OCI-LY3 (cell line): Measurements from ENCODE around the gene SDK1.

ENCODE experiments used
- H2AFZ ChIP-seq: fragments of 200-600, 300-600 bp; shearing (Covaris generic); 2 replicates; pipeline ENCODE4 v1.6.0; 2014; ENCODE audit warnings: antibody characterized with exemption, low read depth, low read length
- H3K27ac ChIP-seq: fragments of 200-600, 300-600 bp; sonication (generic); 2 replicates; pipeline ENCODE4 v1.5.1; 2014; ENCODE audit warnings: mild to moderate bottlenecking, low read length, moderate library complexity, mixed read lengths
- H3K27me3 ChIP-seq: fragments of 200-600, 300-600 bp; sonication (generic); 2 replicates; pipeline ENCODE4 v1.6.1; 2014; ENCODE audit warnings: low read depth, low read length, mixed read lengths
- H3K36me3 ChIP-seq: fragments of 200-600, 300-600 bp; sonication (generic); replicated peaks from 2 replicates; pipeline ENCODE3; 2014; ENCODE audit warnings: low read depth, low read length, mixed read lengths
- H3K4me1 ChIP-seq: fragments of 300-600, 200-600 bp; sonication (generic); 2 replicates; pipeline ENCODE4 v1.6.1; 2014; ENCODE audit warnings: low read length, mixed read lengths
- H3K4me2 ChIP-seq: fragments of 200-600, 300-600 bp; sonication (generic); 2 replicates; pipeline ENCODE4 v1.6.1; 2014; ENCODE audit warnings: low read length, mixed read lengths
- H3K4me3 ChIP-seq: fragments of 300-600, 200-600 bp; sonication (generic); 2 replicates; pipeline ENCODE4 v1.5.1; 2014; ENCODE audit warnings: antibody characterized with exemption, mild to moderate bottlenecking, low read length, moderate library complexity
- H3K79me2 ChIP-seq: fragments of 300-600, 200-600 bp; shearing (Covaris generic); 2 replicates; pipeline ENCODE4 v1.6.1; 2014; ENCODE audit warnings: mild to moderate bottlenecking, low read length, mixed read lengths
- H3K9ac ChIP-seq: fragments of 300-600, 200-600 bp; shearing (Covaris generic); 2 replicates; pipeline ENCODE4 v1.6.0; 2014; ENCODE audit warnings: mild to moderate bottlenecking, low read length, moderate library complexity
- H3K9me3 ChIP-seq: fragments of 200-600, 300-600 bp; shearing (Covaris generic); 2 replicates; pipeline ENCODE4 v1.6.1; 2014; ENCODE audit warnings: low read length, mixed read lengths; ENCODE audit not compliant: insufficient read depth
- H4K20me1 ChIP-seq: fragments of 200-600, 300-600 bp; sonication (generic); 2 replicates; pipeline ENCODE4 v1.6.1; 2016; ENCODE audit warnings: low read length, mixed read lengths; ENCODE audit not compliant: insufficient read depth
- EZH2phosphoT487 ChIP-seq: fragments of 200-600 bp; shearing (Covaris generic); IDR thresholded peaks from 2 replicates; pipeline ENCODE4 v1.6.1; 2018; ENCODE audit warnings: antibody characterized with exemption, mixed run types, low read depth
- TF ChIP-seq, protein P1 (sequence below): fragments of 200-600, 300-600 bp; sonication (generic); IDR thresholded peaks from 2 replicates; pipeline ENCODE4 v1.5.1; 2014; ENCODE audit warnings: antibody characterized with exemption, low read length, low read depth

SDK1 gene

DNA sequence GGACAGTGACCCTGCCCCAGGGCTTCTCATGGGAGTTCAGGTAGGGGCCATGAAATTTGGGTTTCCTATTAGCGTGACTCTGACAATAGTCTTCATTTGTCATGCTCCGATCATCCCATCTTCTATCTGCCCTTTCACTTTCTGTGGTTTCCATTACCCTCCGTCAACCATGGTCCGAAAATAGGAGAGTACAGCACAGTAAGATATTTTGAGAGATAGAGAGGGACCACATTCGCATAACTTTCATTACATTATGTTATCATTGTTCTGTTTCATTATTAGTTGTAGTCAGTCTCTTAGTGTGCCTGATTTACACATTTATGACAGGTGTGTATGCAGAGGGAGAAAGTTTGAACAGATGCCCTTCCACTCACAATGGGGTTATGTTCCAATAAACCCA is 649.2 kb downstream of the SDK1 start:
- Histone ChIP-seq H3K4me1 (no peaks in the 10 kb centered on the region), H3K4me3 (no peak overlapping the region), H3K79me2 (no peaks in the 10 kb centered on the region), H3K36me3 (no peaks in the 10 kb centered on the region), H2AFZ (no peak overlapping the region), H3K9ac (no peak overlapping the region), H3K27ac (no peak overlapping the region), H3K4me2 (no peak overlapping the region), H3K27me3 (no peaks in the 10 kb centered on the region), H4K20me1 (no peaks in the 10 kb centered on the region), H3K9me3 (no peaks in the 10 kb centered on the region)
- TF ChIP-seq, protein P1, sequence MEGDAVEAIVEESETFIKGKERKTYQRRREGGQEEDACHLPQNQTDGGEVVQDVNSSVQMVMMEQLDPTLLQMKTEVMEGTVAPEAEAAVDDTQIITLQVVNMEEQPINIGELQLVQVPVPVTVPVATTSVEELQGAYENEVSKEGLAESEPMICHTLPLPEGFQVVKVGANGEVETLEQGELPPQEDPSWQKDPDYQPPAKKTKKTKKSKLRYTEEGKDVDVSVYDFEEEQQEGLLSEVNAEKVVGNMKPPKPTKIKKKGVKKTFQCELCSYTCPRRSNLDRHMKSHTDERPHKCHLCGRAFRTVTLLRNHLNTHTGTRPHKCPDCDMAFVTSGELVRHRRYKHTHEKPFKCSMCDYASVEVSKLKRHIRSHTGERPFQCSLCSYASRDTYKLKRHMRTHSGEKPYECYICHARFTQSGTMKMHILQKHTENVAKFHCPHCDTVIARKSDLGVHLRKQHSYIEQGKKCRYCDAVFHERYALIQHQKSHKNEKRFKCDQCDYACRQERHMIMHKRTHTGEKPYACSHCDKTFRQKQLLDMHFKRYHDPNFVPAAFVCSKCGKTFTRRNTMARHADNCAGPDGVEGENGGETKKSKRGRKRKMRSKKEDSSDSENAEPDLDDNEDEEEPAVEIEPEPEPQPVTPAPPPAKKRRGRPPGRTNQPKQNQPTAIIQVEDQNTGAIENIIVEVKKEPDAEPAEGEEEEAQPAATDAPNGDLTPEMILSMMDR = no peak
- TF ChIP-seq EZH2phosphoT487 = no peak

DNA sequence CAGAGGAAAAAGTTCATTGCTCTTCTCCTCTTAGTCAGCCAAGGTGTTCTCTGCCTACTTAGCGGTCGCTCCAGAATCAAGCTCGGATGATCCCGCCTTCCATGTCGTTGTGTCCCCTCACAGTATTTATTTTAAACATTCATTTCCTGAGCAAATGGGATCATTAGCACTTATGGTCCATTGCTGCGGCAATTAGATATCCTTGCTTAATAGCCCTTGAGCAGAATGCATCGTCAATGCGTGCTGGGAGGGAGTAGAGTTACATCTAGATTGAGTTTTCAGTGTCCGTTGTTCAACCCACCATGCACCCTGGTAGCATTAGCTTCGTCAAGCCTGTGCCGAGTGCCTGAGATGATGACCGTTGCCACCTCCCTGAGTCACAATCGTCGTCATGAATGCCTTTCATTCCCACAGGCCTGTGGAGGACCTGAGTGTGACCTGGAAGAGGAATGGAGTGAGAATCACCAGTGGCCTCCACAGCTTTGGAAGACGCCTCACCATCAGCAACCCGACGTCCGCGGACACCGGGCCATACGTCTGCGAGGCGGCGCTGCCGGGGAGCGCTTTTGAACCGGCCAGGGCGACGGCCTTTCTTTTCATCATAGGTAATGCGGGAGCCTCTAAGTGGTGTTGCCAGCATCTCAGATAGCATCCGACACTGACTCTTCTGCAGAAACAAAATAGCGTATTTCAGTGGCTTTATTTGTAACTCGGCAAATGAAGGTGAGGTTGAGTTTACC is 650.4 kb downstream of the SDK1 start:
- Histone ChIP-seq H3K4me2 (no peak overlapping the region), H3K36me3 (no peaks in the 10 kb centered on the region), H3K9ac (no peak overlapping the region), H3K9me3 (no peaks in the 10 kb centered on the region), H3K4me3 (no peak overlapping the region), H3K4me1 (peaks cover 4% of the 10 kb centered on the region; the same call in 1 of the 2 replicates), H4K20me1 (no peaks in the 10 kb centered on the region), H3K79me2 (no peaks in the 10 kb centered on the region), H3K27ac (no peak overlapping the region), H3K27me3 (no peaks in the 10 kb centered on the region), H2AFZ (no peak overlapping the region)
- TF ChIP-seq, protein P1 = no peak

DNA sequence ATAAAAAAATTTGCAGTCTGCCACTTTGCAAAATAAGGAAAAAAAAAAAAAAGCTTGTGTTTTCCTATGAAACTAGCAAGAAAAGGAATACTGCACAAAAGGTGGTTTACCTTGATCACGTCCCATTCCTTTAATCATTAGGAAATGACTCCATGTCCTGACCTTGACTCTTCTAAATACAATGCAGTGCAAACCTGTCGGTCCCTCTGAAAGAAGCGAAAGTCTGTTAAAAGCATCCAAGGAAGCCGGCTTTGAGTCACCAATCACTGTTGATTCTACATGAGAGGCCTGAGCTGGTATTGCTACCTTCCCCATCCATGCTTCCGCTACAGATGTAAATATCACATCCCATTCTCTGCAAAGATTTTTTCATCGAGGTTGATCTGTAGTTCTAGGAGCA is 652.1 kb downstream of the SDK1 start:
- no peaks in the 10 kb centered on the region for H3K27me3 ChIP-seq
- no peak overlapping the region for H3K4me2 ChIP-seq
- H3K9ac ChIP-seq = no peak overlapping the region

DNA sequence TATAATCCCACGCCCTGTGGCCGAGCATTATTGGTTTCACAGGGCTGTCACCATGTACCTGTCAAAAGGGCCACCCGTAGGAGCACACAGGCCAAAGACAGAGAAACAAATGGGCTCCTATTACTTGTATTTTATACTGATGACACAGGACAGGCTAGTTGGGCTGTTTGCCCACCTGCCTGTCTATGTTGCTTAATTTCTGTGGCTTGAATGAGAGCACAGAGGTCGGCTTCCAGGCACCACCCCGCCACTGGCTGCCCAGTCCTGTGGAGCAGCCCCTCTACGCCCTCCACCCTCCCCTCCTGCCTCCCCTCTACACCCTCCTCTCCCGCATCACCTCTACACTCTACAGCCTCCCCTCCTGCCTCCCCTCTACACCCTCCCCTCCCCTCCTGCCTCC is 652.9 kb downstream of the SDK1 start:
- Histone ChIP-seq H3K27me3 (no peaks in the 10 kb centered on the region), H3K36me3 (no peaks in the 10 kb centered on the region), H4K20me1 (no peaks in the 10 kb centered on the region), H3K79me2 (no peaks in the 10 kb centered on the region), H3K9me3 (no peaks in the 10 kb centered on the region), H2AFZ (no peak overlapping the region), H3K4me2 (no peak overlapping the region), H3K27ac (no peak overlapping the region), H3K4me3 (no peak overlapping the region), H3K4me1 (peaks cover 7% of the 10 kb centered on the region; the same call in 1 of the 2 replicates), H3K9ac (no peak overlapping the region)
- TF ChIP-seq, protein P1 = no peak
- TF ChIP-seq EZH2phosphoT487 = no peak

More for the DNA sequence above, 652.1 kb downstream of the SDK1 start:
- Histone ChIP-seq H4K20me1 (no peaks in the 10 kb centered on the region), H3K4me3 (no peak overlapping the region), H3K9me3 (no peaks in the 10 kb centered on the region), H3K36me3 (no peaks in the 10 kb centered on the region), H3K4me1 (peaks cover 7% of the 10 kb centered on the region; the same call in 1 of the 2 replicates), H2AFZ (no peak overlapping the region), H3K79me2 (no peaks in the 10 kb centered on the region), H3K27ac (no peak overlapping the region)
- TF ChIP-seq, protein P1 = no peak
- TF ChIP-seq EZH2phosphoT487 = no peak
